ENCODE data around the gene LPP. TPM values are rescaled to one million over a fixed set of nuclear protein-coding genes. Genes with fewer than 3 reads are reported as not detected.

The LPP gene
- total and polyA plus RNA-seq, 2 of the 13 experiments (the other 11 are each of a cell fraction or from before 2014, with no cell fraction given), result 19.2 to 29.9 TPM

DNA sequence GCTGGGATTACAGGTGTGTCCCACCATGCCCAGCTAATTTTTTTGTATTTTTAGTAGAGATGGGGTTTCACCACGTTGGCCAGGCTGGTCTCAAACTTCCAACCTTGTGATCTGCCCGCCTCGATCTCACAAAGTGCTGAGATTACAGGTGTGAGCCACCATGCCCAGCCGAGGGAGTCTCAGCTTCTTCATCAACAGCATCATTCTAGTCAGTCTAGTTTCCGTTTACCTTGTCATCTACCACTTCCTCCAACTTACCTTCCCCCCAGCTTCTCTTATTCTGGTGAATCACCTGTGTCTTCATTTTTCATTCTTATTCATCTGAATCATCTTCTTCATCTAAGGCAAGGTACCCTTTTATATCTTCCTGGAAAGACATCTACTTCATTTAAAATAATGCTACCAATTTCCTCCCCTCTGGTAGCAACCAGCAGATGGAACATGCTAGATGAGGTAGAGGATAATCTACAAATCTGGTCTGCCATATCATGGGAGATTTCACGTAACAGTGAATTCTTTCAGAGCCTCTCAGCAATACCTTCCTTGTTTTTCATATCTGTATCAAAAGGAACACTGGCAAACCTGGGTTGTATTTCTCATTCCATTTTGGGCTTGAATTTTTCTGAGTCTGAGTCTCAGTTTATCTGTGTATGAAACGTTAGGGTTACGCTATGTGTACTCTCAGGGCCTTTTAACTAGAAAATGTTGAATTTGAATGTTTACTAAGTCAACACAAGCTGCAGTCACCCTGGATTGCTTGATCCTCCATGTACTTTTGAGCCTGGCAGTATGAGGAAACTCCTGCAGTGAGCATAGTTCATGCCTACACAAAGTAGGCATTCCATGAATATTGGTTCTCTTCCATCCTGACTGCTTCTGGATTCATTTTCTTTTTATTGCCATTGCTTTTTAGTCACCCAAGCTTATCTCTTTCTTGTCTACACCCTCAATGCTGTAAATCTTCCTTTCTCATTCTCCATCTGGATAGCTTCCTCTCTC, 16.8 kb downstream of the LPP start (continued):
- peak; percentile 73; the same call in 1 of the 2 replicates for TF ChIP-seq KMT2A (CRISPR knock-in tag; IDR thresholded peaks at IDR 0.05)
- TF ChIP-seq XRCC5 (optimal IDR thresholded peaks at IDR 0.05; ENCODE audit: low read length), result no peak
- no peak for TF ChIP-seq ADNP (CRISPR knock-in tag; IDR thresholded peaks at IDR 0.05)
- peak; percentile 91 for TF ChIP-seq RXRB (CRISPR knock-in tag; IDR thresholded peaks at IDR 0.05; ENCODE audit: borderline replicate concordance)
- no peak for TF ChIP-seq ZNF317 (CRISPR knock-in tag; IDR thresholded peaks at IDR 0.05)
- peak; percentile 66; the same call in 1 of the 3 replicates for TF ChIP-seq MXI1 (IDR thresholded peaks at IDR 0.05; ENCODE audit: borderline replicate concordance, low read depth, low read length)
- no peak for TF ChIP-seq NBN (conservative IDR thresholded peaks at IDR 0.05)
- TF ChIP-seq, protein P1, sequence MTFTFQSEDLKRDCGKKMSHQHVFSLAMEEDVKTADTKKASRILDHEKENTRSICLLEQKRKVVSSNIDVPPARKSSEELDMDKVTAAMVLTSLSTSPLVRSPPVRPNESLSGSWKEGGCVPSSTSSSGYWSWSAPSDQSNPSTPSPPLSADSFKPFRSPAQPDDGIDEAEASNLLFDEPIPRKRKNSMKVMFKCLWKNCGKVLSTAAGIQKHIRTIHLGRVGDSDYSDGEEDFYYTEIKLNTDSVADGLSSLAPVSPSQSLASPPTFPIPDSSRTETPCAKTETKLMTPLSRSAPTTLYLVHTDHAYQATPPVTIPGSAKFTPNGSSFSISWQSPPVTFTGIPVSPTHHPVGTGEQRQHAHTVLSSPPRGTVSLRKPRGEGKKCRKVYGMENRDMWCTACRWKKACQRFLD (CRISPR knock-in tag; IDR thresholded peaks at IDR 0.05; ENCODE audit: borderline replicate concordance), result no peak
- peak; percentile 88 for TF ChIP-seq HDAC1 (CRISPR knock-in tag; IDR thresholded peaks at IDR 0.05)
- TF ChIP-seq ZNF614 (CRISPR knock-in tag; IDR thresholded peaks at IDR 0.05; ENCODE audit: borderline replicate concordance), result peak; percentile 91; the same call in 1 of the 2 replicates
- peak; percentile 50; the same call in 1 of the 2 replicates for TF ChIP-seq ZFP1 (CRISPR knock-in tag; IDR thresholded peaks at IDR 0.05)
- TF ChIP-seq HDAC6 (IDR thresholded peaks at IDR 0.05; ENCODE audit: low read depth, low read length), result no peak
- peak; percentile 83; the same call in 1 of the 2 replicates for TF ChIP-seq ZBTB20 (CRISPR knock-in tag; IDR thresholded peaks at IDR 0.05; ENCODE audit: borderline replicate concordance, low read depth)
- TF ChIP-seq, protein P2, sequence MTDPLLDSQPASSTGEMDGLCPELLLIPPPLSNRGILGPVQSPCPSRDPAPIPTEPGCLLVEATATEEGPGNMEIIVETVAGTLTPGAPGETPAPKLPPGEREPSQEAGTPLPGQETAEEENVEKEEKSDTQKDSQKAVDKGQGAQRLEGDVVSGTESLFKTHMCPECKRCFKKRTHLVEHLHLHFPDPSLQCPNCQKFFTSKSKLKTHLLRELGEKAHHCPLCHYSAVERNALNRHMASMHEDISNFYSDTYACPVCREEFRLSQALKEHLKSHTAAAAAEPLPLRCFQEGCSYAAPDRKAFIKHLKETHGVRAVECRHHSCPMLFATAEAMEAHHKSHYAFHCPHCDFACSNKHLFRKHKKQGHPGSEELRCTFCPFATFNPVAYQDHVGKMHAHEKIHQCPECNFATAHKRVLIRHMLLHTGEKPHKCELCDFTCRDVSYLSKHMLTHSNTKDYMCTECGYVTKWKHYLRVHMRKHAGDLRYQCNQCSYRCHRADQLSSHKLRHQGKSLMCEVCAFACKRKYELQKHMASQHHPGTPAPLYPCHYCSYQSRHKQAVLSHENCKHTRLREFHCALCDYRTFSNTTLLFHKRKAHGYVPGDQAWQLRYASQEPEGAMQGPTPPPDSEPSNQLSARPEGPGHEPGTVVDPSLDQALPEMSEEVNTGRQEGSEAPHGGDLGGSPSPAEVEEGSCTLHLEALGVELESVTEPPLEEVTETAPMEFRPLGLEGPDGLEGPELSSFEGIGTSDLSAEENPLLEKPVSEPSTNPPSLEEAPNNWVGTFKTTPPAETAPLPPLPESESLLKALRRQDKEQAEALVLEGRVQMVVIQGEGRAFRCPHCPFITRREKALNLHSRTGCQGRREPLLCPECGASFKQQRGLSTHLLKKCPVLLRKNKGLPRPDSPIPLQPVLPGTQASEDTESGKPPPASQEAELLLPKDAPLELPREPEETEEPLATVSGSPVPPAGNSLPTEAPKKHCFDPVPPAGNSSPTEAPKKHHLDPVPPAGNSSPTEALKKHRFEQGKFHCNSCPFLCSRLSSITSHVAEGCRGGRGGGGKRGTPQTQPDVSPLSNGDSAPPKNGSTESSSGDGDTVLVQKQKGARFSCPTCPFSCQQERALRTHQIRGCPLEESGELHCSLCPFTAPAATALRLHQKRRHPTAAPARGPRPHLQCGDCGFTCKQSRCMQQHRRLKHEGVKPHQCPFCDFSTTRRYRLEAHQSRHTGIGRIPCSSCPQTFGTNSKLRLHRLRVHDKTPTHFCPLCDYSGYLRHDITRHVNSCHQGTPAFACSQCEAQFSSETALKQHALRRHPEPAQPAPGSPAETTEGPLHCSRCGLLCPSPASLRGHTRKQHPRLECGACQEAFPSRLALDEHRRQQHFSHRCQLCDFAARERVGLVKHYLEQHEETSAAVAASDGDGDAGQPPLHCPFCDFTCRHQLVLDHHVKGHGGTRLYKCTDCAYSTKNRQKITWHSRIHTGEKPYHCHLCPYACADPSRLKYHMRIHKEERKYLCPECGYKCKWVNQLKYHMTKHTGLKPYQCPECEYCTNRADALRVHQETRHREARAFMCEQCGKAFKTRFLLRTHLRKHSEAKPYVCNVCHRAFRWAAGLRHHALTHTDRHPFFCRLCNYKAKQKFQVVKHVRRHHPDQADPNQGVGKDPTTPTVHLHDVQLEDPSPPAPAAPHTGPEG (CRISPR knock-in tag; IDR thresholded peaks at IDR 0.05), result no peak
- TF ChIP-seq, protein P3, sequence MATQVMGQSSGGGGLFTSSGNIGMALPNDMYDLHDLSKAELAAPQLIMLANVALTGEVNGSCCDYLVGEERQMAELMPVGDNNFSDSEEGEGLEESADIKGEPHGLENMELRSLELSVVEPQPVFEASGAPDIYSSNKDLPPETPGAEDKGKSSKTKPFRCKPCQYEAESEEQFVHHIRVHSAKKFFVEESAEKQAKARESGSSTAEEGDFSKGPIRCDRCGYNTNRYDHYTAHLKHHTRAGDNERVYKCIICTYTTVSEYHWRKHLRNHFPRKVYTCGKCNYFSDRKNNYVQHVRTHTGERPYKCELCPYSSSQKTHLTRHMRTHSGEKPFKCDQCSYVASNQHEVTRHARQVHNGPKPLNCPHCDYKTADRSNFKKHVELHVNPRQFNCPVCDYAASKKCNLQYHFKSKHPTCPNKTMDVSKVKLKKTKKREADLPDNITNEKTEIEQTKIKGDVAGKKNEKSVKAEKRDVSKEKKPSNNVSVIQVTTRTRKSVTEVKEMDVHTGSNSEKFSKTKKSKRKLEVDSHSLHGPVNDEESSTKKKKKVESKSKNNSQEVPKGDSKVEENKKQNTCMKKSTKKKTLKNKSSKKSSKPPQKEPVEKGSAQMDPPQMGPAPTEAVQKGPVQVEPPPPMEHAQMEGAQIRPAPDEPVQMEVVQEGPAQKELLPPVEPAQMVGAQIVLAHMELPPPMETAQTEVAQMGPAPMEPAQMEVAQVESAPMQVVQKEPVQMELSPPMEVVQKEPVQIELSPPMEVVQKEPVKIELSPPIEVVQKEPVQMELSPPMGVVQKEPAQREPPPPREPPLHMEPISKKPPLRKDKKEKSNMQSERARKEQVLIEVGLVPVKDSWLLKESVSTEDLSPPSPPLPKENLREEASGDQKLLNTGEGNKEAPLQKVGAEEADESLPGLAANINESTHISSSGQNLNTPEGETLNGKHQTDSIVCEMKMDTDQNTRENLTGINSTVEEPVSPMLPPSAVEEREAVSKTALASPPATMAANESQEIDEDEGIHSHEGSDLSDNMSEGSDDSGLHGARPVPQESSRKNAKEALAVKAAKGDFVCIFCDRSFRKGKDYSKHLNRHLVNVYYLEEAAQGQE (IDR thresholded peaks at IDR 0.05; ENCODE audit: borderline replicate concordance in 1 of 2, low read depth in 1 of 2, low read length in 2 of 2), result peak in 1 of 2 experiments; percentile 75; a peak in 1 of 4 replicates
- TF ChIP-seq GPN1 (CRISPR knock-in tag; IDR thresholded peaks at IDR 0.05; ENCODE audit: borderline replicate concordance), result no peak
